ENCODE results near the gene ATP8B4. TPM values are rescaled to one million over a fixed set of nuclear protein-coding genes. Genes with fewer than 3 reads are reported as not detected.

Gene ATP8B4
- total and polyA plus RNA-seq, 8 donors, result 2.1 to 8.1 (median 2.9) TPM

DNA sequence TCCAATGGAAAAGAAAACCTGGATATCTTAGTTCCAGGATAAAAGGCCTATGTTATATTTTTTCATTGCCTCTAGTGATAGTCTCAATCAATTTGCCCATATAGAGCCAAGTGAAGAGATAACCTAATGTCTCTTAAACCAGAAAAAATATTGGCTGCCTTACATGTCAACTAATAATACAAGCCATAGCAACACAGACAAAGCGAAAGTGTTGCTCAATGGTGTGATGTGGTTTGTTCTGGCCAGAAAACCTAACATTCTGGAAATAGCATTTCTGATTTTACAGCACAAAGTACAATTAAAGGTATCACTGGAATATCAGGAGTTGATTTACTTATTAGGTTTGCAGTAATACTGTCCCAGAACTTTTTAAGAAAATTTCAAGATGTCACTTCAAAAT lies 101.5 kb downstream of the ATP8B4 start:
- H3K27ac ChIP-seq, result peak overlapping the region in 1 of 2 donors; percentile 30
- peak; percentile 24 for ATAC-seq
- TF ChIP-seq, protein P1, sequence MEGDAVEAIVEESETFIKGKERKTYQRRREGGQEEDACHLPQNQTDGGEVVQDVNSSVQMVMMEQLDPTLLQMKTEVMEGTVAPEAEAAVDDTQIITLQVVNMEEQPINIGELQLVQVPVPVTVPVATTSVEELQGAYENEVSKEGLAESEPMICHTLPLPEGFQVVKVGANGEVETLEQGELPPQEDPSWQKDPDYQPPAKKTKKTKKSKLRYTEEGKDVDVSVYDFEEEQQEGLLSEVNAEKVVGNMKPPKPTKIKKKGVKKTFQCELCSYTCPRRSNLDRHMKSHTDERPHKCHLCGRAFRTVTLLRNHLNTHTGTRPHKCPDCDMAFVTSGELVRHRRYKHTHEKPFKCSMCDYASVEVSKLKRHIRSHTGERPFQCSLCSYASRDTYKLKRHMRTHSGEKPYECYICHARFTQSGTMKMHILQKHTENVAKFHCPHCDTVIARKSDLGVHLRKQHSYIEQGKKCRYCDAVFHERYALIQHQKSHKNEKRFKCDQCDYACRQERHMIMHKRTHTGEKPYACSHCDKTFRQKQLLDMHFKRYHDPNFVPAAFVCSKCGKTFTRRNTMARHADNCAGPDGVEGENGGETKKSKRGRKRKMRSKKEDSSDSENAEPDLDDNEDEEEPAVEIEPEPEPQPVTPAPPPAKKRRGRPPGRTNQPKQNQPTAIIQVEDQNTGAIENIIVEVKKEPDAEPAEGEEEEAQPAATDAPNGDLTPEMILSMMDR (IDR thresholded peaks at IDR 0.05), result no peak

DNA sequence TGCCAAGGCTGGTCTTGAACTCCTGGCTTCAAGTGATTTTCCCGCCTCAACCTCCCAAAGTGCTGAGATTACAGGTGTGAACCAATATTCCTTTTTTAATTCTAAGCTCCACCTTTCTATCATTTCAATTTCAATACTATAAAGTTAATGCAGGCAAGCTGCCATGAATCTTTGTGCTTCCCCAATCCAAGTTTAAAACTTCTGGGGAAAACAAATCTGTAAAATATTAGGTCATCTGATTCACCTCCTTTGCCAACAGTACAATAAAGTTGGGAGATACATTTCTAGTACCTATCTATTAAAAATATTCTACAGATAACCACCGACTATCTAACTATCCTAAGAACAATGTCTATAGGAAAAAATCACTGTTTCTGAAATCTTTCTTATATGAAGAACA lies 102.1 kb downstream of the ATP8B4 start:
- no peaks in the 10 kb centered on the region for H3K4me1 ChIP-seq
- ATAC-seq (no peak), DNase-seq (no peak)
- intact Hi-C loops (cut with DNase I), result no loop called here
- TF ChIP-seq, protein P1 (IDR thresholded peaks at IDR 0.05), result no peak
- H3K4me3 ChIP-seq, result no peak overlapping the region
- H3K27me3 ChIP-seq, result no peaks in the 10 kb centered on the region
- no peaks in the 10 kb centered on the region for H3K9me3 ChIP-seq
- no peaks in the 10 kb centered on the region for H3K36me3 ChIP-seq
- peak overlapping the region in 1 of 2 donors; percentile 30 for H3K27ac ChIP-seq

More for the DNA sequence above, 101.5 kb downstream of the ATP8B4 start:
- intact Hi-C loops (cut with DNase I), result no loop called here
- Histone ChIP-seq H3K27me3 (no peaks in the 10 kb centered on the region), H3K36me3 (no peaks in the 10 kb centered on the region), H3K9me3 (no peaks in the 10 kb centered on the region), H3K4me1 (no peaks in the 10 kb centered on the region), H3K4me3 (no peak overlapping the region)
- DNase-seq, result peak in 1 of 4 donors; percentile 19

DNA sequence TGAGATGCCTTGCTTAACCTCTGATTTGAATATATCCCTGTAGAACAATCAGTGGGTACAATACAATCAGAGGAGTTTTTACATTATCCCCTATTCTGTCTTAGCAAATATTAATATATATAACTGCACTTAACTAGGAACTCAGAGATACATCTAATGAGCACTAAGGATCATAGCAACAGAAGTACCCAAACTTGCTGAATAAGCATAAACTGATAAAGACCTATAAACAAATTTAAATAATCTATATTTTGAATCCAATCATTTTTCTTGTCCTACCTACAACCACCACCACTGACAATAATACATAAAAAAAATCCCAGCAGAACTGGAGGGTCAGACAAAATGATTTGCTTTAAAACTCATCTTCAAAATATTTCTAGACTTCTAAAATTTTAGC lies 106.2 kb downstream of the ATP8B4 start:
- TF ChIP-seq, protein P1 (IDR thresholded peaks at IDR 0.05), result no peak
- H3K36me3 ChIP-seq, result no peaks in the 10 kb centered on the region
- H3K27ac ChIP-seq, result no peak overlapping the region
- intact Hi-C loops (cut with DNase I), result no loop called here
- no peaks in the 10 kb centered on the region for H3K4me1 ChIP-seq
- ATAC-seq (no peak), DNase-seq (no peak)
- no peaks in the 10 kb centered on the region for H3K9me3 ChIP-seq
- no peaks in the 10 kb centered on the region for H3K27me3 ChIP-seq
- H3K4me3 ChIP-seq, result no peak overlapping the region

DNA sequence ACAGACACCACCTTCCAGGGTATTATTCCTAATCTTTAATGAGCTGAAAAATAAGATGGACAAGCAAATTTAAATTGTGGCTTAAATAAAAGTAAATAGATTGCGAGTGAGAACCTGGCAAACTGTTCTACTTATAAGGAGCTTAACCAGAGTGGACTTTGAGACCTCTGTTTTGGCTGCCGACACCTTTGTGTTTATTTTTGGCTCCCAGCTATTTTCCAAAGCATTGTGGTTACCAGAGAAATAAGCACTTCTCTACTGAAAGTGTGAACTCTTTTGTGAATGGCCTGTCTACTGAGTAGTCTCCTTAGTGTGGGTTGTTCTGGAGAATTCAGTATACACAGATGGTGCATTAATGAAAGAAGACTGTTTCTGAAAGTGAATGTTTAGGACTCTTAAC lies 109.4 kb downstream of the ATP8B4 start:
- Histone ChIP-seq H3K27me3 (no peaks in the 10 kb centered on the region), H3K27ac (no peak overlapping the region), H3K4me3 (no peak overlapping the region), H3K9me3 (no peaks in the 10 kb centered on the region), H3K4me1 (no peaks in the 10 kb centered on the region), H3K36me3 (no peaks in the 10 kb centered on the region)
- ATAC-seq, result no peak
- intact Hi-C loops (cut with DNase I), result no loop called here
- TF ChIP-seq, protein P1 (IDR thresholded peaks at IDR 0.05), result no peak
- no peak for DNase-seq

DNA sequence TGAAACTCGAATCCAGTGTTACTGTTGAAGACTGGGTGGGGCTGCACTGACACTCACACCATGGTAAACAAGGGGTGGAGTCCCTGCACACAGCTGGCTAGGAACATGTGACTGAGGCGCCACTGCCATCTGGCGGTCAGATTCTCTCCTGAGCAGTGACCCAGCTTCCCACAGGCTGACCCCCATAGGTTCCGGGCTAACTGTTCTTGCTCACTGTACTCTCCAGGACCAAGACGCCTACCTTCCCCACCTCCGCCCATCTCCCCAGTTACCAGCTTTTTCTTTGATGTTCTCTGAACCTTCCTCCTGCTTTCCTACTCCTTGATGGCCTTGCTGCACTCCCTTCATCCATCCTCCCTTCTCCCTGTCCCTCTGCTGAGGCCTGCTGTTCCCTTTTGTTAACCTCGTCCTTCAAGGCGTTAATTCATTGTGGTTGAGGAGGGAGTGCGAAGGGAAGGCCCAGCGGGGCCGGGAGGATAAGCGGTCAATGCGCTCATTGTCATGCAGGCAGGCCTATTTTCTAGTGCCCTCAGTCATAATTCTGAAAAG lies 115.2 kb downstream of the ATP8B4 start:
- TF ChIP-seq, protein P1 (IDR thresholded peaks at IDR 0.05), result peak; percentile 34 to 67
- H3K9me3 ChIP-seq, result no peaks in the 10 kb centered on the region
- no peak overlapping the region for H3K27ac ChIP-seq
- H3K4me1 ChIP-seq, result peaks cover 4 to 5% of the 10 kb centered on the region in 2 donors
- no peaks in the 10 kb centered on the region for H3K27me3 ChIP-seq
- intact Hi-C loops (cut with DNase I), result no loop called here
- DNase-seq (peak; percentile 70 to 90 (median 84)), ATAC-seq (peak; percentile 100)
- no peaks in the 10 kb centered on the region for H3K36me3 ChIP-seq
- H3K4me3 ChIP-seq, result no peak overlapping the region

Data from left lung (tissue), 10 donors.